Kidney tubule cell (primary cell): ENCODE measurements around the gene NUP210L.
"Not testable (repeated sequence)": the region's sequence is repeated elsewhere in the genome, so short reads cannot be mapped to it uniquely, and the experiment has no call there.

Experiments
- DNase-seq: peaks from one replicate; pipeline ENCODE4 v3.0.0-alpha.2; 2018; ENCODE audit warnings: low spot score

The NUP210L gene

DNA sequence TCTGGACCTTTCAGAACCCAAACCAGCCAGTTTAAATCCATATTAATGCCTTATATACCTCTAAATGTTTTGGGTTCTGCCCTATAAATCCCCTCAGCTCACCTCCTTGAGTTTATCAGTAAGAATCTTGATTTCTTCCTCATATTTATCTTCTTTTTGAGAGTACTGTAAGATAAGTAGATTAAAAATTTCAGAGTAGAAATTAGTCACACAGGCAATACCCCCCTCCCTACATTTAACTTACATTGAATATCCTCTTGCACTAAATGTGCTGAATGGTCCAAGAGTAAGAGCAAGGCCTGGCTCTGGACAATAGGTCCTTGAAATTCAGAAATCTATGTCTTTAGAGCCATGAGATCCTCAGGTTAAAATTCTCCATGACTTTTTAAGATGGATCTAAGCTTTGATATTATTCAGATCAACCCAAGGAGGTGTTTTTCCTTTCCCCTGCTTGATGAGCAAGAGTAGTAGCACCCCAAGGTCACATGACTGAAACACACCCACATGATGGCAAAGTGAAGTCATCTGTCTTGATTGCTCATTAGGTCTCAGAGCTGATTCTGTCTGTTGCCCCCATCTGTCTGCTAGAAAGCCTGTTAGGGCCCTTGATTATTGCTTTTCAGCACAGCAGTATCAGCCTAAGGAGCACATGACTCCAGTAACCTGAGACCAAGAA is 15.8 kb upstream of the NUP210L start:
- DNase-seq = peak; percentile 38

DNA sequence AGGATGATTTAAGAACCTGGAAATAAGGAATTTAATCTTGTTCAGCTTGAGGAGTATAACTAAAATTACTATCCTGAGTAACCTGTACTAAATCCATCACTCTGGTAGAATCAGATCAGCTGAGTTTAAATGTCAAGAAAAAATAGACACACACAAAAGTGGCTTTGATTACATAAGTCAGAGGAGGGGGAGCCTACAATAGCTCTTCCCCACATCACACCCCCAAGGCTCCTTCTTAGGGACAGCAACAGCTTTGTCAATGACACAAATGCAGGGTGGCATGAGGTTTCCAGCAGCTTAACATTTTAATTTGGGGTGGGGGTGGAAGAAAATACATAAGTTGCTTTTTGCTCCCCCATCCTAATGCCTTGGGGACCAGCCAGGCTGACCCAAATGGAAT is 12.6 kb upstream of the NUP210L start:
- no peak for DNase-seq

DNA sequence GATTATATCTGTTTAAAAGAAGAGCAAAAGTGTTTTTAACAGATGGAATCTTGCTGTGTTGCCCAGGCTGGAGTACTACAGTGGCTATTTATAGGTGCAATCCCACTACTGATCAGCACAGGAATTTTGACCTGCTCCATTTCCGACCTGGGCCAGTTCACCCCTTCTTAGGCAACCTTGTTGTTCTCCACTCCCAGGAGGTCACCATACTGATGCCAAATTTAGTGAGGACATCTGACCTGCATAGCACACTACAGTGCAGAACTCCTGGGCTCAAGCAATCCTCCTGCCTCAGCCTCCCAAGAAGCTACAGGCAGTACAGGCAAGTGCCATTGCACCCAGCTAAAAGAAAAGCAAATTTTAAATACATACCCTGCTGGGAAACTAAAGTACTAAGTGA is 11.3 kb upstream of the NUP210L start:
- DNase-seq = no peak

DNA sequence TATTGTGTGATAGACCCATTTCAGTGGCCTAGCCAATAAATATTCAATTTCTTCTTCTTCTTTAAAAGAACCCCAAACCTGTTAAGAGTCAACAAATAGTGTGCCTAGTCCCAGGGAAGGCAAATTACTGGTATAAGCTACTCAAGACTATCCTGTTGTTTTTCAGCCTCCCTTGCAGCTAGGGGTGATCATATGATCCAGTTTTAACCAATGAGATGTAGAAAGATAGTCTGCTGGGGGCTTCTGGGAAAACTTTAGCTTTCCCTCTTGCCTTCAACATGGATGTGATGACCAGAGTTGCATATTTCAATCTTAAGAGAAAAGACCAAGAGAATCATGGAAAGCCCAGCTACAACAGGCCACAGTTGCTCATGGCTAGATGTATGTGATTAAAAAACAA is 4.7 kb upstream of the NUP210L start:
- DNase-seq = no peak

DNA sequence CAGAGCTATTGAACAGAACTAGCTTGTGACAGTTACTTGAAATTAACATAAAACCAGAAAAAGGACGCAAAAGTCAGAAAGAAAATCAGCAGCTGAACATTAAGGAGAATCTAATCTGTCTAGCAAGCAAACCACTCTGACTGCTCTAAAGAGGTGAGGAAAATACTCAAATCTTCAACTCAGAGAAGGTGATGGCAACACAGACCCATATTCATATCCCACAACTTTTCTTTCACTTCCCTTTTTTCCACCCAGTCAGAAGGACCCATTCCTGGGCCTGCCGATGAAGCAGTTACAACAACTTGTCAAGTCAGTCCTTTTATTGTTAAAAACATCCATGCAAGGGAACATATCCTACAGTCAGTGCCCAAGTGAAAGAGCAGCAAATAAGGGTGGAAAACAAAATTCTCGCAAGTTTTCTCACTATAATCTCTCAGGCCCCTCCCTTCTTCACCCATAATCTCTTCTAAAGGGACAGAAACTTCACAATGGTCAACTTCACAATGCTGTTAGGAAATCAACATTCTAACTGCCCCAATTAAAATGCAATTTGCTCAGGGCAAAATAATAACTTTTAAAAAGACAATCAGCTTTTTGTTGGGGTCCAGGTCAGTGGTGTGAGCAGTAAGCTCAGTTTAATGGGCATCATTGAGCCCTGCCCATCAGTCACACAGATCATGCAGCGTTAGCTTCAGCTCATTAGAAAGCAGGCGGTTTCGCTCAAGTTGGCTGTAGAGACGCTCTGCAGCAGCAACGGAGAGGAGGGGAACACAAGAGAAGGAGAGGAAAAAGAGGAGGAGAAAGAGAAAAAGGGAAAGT is 3.6 kb upstream of the NUP210L start:
- no peak for DNase-seq

DNA sequence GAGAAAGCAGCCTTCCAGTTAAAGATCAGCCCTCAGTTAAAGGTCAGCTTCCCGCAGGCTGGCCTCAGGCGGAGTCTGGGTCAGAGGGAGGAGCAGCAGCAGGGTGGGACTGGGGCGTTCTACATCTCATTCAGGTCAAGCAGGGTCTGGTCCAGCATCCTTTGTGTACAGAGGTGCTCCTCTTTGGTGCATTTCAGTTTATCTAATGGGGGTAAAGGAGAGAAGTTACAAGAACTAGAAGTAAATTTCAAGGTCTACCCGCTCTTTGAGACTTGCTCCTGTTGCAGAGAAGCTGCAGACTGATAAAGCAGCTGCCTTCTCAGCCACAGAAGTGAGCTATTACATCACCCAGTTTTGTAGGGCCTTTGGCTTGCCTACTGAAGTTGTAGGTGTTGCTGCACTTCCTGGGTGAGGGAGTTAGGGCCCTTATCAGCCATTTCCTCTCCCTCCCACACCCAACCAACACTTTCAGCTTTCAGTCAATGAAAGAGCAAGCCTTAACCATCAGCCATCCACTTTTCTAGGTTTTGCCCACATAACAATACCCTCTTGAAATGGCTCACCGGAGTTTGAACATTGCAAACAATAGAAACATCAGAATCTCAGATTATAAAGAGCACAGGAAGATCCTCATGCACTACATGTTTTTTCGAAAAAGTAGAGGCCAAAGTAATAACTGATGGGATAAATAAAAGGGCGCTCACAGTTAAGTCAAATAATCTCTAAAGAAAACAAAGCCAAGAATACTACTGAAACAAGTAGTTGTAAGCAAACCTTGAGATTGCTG is 2.8 kb upstream of the NUP210L start:
- DNase-seq = no peak

DNA sequence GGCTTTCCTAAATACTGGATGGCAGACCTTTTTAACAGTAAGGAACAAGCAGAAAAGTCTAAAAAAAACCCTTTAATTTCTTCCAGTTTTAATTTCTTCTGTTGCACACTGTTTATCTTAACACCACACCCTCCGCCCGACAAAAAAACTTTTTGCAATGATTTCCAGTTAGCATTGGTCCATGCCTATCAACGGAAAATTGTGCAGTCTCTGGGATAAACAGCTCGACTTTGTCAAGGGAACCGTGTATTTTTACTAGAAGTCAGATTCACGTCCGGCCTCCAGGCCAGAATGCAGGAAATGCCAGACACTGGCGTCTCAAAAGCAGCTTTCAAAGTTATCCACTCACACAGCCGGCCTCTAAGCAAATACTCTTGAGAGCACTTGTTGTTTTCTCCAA is 378 bp upstream of the NUP210L start:
- DNase-seq = no peak

DNA sequence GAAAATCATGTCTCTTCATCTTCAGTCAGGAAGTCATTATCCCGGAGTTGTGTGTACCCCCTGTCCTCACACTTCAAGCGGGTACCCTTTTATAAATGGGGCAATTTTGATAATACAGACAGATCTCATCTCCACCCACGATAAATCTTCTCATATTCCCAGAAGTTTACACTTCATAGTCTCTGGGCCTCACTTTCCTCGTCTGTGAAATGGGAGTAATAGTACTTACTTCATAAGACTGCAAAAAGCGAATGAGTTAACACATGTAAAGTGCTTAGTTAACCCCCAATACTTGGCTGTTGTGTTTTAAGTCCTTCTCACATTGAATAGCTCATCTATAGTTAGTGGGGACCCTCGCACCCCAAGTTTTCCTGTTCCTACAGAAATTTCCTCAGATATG is 820 bp downstream of the NUP210L start:
- no peak for DNase-seq

DNA sequence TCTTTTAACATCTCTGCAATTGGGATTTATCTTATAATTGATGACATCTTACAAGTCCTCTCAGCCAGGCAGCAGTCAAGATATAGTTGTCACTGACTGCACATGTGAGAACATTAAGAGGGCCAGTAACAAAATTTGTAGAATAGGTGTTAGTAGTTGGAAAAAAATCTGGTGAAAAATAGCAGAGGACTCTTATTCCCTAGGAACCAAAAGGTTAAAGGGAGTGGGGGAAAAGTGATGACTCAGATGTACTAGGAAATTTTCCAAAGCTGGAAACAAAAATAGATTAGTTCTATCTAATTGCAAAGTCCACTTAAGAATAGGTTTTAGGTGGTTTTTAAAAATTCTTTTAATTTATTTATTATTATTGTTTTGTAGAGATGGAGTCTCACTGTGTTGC is 3.6 kb downstream of the NUP210L start:
- DNase-seq = no peak

DNA sequence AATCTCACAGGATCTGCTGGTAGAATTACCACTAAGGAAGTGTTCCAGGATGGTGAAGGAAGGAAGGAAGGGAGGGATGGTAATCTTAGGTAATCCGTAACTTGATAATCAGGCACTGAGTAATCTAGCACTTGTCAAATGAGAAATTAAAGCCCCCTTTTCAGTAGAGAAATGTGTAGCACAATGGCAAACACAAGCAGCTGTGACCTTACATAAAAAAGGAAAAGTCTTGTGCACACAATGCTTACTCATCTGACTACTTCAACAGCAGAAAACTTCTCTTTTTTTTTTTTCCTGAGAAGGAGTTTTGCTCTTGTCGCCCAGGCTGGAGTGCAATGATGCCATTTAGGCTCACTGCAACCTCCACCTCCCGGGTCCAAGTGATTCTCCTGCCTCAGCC is 6.1 kb downstream of the NUP210L start:
- no peak for DNase-seq

DNA sequence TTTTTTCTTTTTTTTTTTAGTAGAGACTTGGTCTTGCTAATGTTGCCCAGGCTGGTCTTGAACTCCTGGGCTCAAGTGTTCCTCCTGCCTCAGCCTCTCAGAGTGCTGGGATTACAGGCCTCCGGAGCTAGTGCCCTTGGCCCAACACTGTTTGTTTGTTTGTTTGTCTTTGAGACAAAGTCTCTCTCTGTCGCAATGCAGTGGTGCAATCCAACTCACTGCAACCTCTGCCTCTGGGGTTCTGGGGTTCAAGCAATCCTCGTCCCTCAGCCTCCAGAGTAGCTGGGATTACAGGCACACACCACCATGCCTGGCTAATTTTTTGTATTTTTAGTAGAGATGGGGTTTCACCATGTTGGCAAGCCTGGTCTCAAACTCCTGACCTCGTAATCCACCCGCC is 7.4 kb downstream of the NUP210L start:
- not testable (repeated sequence) for DNase-seq

DNA sequence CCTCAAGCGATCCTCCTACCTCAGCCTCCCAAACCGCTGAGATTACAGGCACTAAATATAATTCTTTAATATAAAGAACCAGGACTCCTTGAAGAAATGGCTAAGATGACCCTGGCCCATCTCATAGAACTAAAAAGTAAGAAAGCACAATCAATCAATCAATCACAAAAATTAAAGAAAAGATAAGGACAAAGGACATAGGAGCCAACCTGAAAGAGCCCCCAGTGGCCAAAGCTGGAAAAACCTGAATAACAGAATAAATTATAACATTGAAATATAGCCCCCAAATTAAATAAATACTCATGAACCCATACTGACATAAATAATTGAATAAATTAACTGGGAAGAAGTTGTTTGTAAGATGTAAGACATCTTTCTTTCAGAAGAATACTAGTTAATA is 8.9 kb downstream of the NUP210L start:
- no peak for DNase-seq

DNA sequence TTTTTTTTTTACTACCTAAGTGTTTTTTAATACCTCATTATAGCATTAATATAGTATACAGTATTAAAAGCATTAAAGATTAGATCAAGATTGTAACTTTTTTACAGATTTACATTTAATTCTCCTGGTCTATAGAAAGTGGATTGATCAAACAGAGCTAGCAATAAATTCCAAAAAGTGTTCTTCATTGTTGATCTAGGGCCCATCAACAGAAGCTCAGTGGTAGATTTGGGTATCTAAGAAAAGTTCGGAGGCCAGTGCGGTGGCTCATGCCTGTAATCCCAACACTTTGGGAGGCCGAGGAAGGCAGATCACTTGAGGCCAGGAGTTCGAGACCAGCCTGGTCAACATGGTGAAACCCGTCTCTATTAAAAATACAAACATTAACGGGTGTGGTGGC is 12.5 kb downstream of the NUP210L start:
- DNase-seq = no peak

DNA sequence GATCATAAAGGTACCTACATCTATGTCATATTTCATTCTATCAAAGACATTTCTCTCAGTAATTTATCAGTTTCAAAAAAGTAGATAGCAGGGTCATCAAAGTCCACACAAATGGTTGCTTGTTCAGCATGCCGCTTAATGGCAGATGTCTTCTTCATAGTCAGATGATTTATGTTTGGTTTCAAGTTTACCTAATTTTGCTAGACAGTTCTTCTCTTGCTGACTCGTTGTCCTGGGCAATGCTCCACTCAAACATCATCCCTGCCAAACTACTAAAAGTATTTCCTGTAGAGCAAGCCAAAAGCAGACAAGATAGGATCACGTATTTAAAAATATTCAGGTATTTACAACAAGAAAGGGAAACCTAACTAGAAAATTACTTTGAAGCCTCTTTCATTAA is 13.6 kb downstream of the NUP210L start:
- no peak for DNase-seq

DNA sequence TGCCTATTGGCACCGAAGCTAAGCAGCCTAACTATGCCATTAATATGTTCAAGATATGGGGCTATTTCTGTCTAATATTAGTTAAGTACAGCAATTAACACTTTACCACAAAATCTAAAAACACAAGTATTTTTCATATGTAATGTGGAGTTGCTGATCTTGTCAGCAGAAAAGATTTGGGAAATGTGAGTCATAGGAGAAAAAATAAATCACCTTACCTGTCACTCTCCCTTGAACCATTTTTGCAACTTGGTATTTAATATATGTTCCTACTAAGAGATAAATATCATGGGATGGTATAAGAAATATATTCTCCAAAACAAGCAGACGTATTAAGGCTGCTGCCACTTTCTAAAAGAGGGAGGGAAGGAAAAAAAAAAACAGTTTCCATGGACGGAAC is 17.0 kb downstream of the NUP210L start:
- DNase-seq = no peak

DNA sequence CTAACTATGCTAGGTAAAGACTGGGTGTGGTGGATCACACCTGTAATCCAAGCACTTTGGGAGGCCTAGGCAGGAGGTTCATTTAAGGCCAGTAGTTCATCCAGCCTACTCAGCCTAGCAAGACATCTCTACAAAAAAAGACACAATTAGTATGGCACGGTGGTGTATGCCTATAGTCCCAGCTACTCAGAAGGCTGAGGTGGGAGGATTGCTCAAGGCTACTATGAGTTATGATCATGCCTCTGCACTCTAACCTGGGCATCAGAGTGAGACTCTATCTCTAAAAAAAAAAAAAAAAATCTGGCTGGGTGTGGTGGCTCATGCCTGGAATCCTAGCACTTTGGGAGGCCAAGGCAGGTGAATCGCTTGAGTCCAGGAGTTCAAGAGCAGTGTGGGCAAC is 21.6 kb downstream of the NUP210L start:
- DNase-seq = no peak

DNA sequence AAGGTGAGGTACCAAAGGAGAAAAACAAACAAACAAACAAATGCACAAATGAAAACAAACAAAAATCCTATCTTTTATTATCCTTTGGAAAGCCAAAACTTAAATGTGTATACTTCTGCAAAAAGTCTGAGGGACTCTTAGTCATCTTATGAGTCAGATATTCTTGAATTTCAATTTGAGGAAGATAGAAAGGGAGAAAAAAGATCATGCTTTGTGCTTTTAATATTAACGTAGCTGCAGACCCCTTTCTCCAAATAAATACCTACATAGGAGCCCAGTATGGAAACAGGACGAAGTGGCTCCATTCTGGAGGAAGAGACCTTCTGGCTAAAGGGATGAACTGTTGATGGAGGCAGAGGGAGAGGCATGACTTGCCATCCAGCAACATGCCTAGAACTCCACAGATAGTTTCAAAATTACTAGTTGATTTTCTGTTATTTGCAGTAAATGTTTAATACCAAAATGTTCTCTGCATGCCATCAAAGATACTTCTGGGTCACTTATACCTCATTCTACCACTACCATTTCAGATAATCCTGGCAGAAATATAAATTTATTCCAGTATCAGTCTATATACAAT is 25.4 kb downstream of the NUP210L start:
- DNase-seq = no peak

DNA sequence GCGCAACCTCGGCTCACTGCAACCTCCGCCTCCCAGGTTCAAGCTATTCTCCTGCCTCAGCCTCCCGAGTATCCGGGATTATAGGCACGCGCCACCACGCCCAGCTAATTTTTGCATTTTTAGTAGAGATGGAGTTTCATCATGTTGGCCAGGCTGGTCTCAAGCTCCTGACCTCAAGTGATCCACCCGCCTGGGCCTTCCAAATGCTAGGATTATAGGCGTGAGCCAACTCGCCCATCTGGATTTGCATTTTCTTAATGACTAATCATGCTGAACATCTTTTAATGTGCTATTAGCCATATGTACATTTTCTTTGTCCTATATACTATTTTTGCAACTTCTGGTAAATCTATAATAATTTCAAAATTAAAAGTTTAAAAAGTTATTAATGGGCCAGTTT is 31.7 kb downstream of the NUP210L start:
- not testable (repeated sequence) for DNase-seq

DNA sequence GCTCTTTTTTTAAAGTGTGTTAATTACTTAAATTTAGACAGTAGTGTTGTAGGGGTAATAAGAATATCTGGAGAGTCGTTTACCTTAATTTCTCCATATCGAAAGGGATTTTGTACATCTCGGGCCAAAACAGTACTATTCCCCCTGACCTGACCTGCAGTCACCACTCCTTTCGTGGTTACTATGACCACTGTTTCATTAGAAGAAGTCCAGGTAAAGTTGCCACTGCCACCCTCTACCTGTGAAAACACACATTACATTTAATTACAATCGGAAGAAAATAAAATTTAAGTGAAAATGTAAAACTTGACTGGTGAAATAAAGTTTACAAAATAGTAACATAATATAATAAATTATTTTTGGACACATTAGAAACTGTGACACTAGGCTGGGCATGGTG is 37.2 kb downstream of the NUP210L start:
- DNase-seq = no peak

DNA sequence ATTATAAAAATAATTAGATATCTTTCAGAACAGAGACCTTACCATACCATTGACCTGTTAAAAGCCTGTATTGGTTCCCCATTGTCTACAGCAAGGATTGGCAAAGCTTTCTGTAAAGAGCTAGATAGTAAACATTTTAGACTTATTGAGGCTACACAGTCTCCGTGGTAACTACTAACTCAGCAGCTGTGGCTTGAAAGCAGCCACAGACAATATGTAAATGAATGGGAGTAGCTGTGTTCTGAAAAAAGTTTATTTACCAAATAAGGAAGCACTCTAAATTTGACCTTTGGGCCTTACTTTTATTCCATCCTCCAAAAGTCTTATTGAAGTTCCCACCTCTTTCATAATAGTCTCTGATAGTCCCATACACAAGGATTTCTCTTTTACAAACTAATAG is 39.7 kb downstream of the NUP210L start:
- no peak for DNase-seq

DNA sequence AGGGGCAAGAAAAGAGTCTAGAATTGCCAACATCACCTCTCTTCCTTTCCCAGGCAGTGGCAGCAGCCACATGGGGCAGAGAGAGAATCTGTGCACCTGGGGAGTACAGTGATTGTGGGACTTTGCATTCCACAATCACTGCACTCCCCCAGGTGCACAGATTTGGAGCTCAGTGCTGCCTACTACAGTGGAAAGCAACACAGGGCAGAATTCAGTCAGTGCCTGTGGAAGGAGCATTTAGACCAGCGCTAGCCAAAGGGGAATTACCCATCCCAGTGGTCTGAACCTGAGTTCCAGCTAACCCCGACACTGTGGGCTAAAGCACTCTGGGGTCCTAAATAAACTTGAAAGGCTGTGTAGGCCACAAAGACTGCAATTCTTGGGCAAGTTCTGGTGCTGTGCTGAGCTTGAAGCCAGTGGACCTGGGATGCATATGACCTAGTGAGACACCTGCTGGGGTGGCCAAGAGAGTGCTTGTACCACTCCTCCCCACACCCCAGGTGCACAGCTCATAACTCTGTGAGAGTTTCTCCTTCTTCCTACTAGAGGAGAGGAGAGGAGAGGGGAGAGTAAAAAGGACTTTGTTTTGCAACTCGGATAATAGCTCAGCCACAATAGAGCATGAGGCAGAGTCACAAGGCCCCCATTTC is 50.3 kb downstream of the NUP210L start:
- no peak for DNase-seq

DNA sequence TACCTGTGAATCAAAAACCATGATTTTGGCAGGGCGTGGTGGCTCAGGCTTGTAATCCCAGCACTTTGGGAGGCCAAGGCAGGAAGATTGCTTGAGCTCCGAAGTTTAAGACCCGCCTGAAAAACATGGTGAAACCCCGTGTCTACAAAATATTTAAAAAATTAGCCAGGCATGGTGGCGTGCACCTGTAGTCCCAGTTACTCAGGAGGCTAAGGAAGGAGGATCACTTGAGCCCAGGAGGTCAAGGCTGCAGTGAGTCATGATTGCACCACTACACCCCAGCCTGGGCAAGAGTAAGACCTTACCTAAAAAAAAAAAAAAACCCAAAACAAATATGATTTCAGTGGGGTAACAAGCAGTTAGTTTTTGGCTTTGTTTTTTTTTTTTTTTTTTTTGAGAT is 54.7 kb downstream of the NUP210L start:
- DNase-seq = not testable (repeated sequence)
